GOT3 (cell line): ENCODE measurements around the gene CCDC183.
A peak's percentile ranks its signal among the peaks of the same experiment; 100 is the strongest.

Experiments
- DNase-seq: peaks from one replicate; lab custom pipeline; 2025; ENCODE audit warnings: mixed read lengths; lab: John Stamatoyannopoulos, UW

CCDC183 gene

DNA sequence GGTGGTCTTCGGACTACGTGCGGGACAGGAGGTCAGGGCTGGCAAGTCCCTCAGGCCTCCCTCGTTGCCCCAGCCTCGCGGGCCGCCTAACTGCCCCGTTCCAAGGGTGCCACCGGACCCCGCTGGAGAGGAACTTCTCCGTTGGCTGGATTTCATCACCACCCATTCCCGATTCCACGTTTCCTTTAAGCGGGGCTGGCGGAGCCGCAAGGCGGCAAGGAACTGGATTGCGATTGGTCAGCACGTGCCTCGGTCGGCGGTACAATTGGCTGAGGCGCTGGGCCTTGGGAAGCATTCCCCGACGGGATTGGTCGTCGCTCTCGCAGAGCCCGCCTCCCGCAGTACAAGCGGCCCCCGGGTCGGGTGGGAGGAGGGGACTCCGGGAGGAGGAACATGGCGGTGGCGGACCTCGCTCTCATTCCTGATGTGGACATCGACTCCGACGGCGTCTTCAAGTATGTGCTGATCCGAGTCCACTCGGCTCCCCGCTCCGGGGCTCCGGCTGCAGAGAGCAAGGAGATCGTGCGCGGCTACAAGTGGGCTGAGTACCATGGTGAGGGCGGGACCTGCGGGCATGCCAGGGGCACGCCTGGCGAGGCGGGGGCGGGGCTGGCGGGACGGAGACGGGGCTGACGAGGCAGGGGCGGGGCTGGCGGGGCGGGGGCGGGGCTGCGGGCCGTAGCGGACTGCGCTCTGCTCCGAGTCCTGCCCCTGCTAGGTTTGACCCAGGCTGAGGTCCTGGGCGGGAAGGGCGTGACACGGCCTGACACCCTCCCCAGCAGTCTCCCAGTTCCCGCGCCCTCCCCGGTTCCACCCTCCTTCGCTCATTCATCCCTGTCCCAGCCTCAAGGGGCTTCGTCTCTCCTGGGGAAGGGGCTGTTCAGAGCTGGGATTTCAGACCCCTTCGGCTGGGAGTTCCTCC is 53.2 kb downstream of the CCDC183 start, which contains the start of gene PHPT1:
Gene PHPT1, plus strand, starts transcription at position 372 of the 922 bp plus-strand sequence. Its CDS starts 22 bp downstream, at position 394.
- DNase-seq = peak; percentile 95

DNA sequence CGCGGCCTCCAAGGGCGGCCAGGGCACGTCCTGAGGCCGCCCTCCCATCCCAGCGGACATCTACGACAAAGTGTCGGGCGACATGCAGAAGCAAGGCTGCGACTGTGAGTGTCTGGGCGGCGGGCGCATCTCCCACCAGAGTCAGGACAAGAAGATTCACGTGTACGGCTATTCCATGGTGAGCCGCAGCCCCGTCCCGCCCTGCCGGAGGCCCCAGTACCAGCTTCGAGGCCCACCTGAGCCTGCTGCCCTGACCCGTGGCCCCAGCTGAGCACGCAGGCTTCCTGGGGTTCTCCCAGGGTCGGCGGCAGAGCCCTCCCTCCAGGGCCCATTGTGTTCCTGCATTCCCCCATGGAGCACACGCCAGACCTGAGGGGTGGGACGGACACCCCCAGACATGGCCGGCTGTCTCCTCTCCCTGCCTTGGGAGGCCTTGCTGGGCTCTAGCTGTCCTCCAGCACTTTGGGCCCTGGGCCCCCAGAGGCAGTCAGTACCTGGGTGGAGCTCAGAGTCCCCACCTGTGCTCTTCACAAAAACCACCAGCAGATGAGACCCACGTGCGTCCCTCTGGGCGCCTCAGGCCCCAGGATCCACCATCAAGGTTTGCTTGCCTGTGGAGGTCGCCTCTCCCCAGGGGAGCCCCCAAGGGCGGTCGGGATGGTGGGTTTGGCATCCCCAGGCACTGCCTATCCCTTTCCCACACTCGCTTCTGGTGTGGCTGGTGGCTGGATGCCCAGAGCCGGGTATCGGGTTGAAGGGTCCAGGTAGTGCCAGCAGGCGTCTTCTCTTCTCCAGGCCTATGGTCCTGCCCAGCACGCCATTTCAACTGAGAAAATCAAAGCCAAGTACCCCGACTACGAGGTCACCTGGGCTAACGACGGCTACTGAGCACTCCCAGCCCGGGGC is 54.1 kb downstream of the CCDC183 start:
- no peak for DNase-seq

DNA sequence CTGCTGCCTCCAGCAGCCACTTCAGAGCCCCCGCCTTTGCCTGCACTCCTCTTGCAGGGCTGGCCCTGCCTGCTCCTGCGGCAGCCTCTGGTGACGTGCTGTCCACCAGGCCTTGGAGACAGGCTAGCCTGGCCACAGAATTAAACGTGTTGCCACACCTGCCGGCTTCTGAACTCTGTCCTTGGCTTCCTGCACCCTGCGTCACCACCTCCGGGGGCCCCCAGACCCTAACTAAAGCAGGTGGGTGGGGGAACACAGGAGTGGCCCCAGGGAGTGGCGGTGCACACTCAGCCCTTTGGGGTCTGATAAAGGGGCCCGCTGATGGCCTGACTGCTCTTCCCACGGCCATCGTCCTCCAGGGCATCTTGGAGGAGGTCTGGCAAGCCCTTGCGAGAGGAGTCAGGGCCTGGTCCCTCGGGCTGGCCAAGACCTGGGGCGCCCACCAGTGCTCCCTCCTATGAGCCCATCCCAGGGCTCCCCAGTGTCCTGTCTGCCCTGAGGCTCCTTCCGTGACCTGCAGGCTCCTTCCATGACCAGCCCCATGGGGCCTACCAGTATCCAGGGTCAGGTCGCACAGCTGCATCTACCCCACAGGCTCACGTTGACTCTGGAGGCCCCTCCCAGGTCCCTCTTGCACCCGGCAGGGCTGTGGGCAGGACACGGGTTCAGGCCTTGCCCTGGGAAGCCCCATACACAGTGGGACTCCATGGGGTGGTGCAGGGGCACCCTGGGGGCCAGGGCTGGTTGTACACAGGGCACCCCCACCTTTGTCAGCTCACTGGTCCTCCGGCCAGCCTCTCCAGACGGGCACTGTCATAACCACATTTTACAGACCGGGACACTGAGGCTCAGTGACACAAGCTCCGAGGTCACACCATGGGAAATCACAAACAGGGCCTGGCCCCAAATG is 55.0 kb downstream of the CCDC183 start:
- DNase-seq = no peak

DNA sequence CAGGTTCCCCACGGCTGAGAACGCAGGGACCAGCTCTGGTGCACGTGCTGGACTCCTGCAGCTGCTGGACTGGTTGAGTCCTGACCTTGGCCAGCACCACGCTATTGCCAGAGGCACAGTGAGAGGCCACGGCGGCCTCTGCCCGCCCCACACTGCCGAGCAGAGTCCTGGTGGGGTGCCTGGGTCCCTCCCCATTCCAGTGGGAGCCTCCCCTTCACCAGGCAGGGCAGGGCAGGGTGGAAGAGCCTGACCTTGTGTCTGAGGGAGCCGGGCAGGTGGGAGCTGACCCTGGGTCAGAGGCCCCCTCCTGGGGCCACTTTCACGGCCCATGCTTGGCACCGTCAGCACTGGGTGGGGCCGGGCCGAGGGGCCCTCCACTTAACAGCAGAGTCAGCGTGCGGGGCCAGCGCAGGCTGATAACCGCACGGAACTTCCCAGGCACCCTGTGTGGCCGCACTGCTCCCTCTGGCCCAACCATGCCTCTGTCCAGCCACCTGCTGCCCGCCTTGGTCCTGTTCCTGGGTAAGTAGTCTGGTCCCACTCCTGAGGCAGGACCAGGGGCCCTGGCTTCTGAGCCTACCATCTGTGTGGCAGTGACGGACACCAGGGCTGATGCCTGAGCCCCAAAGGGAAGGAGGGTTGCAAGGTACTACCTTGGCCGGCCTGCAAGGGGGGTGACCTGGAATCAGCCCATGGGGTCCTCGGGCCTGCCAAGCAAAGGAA is 56.0 kb downstream of the CCDC183 start, which contains the start of gene MAMDC4:
Gene MAMDC4, plus strand, starts transcription at position 406 of the 723 bp plus-strand sequence. Its CDS starts 71 bp downstream, at position 477.
- DNase-seq = no peak

DNA sequence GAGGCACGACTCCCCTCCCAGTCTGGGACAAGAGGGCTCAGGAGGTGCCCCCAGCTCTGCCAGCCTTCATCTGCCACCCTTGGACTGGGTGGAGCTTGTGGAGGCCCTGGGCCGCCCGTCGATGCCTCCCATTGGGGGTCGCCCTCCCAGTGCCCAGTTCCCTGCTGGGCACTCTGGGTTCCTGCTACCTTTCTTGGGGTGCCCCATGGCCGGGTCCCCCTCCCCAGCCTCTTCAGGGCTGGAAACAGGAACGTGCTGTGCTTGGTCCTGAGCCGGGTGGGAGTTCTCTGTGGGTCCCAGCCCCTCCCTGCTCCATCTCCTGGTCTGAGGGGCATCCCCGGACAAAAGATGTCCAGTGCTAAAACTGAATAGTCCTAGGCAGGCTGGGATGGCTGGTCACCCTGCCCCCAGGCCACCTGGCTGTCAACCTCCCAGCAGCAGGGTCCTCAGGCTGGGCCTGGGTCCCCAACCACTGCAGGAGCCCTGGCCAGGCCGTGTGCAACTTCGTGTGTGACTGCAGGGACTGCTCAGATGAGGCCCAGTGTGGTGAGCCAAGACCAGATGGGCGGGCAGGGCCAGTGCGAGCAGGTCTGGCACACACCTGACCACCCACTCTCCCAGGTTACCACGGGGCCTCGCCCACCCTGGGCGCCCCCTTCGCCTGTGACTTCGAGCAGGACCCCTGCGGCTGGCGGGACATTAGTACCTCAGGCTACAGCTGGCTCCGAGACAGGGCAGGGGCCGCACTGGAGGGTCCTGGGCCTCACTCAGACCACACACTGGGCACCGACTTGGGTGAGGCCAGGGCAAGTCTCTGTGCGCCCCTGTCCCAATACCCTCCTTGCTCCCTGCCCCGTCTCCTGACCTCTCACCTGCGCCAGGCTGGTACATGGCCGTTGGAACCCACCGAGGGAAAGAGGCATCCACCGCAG is 56.8 kb downstream of the CCDC183 start:
- no peak for DNase-seq

DNA sequence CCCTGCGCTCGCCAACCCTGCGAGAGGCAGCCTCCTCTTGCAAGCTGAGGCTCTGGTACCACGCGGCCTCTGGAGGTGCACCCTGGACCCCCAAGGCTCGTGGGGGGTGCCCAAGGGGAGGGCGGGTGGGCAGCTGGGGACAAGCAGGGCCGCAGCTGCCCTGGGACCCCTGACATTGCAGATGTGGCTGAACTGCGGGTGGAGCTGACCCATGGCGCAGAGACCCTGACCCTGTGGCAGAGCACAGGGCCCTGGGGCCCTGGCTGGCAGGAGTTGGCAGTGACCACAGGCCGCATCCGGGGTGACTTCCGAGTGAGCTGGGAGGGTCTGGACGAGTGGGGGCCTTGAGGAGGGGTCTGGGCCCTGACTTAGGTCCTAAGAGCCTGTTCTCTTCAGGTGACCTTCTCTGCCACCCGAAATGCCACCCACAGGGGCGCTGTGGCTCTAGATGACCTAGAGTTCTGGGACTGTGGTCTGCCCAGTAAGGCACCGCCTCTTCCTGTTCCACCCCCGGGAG is 57.5 kb downstream of the CCDC183 start:
- no peak for DNase-seq

DNA sequence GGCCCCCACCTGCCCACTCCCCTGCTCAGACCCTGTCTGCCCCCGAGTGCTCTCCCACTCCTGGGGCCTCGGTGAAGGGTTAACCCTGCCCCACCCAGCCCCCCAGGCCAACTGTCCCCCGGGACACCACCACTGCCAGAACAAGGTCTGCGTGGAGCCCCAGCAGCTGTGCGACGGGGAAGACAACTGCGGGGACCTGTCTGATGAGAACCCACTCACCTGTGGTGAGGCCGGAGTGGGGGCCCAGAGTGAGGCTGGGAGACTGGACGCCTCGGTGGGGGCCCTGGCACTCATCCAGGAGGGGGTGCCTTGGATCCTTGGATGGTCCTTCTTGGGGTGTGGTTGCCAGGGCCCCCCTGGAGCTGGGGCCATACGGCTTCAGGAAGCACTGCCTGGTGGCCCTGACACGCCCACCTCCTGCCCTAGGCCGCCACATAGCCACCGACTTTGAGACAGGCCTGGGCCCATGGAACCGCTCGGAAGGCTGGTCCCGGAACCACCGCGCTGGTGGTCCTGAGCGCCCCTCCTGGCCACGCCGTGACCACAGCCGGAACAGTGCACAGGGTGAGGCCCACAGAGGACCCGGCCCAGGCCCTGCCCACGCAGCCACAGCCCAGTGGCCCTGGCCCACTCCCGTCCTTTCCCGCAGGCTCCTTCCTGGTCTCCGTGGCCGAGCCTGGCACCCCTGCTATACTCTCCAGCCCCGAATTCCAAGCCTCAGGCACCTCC is 58.1 kb downstream of the CCDC183 start:
- DNase-seq = no peak

DNA sequence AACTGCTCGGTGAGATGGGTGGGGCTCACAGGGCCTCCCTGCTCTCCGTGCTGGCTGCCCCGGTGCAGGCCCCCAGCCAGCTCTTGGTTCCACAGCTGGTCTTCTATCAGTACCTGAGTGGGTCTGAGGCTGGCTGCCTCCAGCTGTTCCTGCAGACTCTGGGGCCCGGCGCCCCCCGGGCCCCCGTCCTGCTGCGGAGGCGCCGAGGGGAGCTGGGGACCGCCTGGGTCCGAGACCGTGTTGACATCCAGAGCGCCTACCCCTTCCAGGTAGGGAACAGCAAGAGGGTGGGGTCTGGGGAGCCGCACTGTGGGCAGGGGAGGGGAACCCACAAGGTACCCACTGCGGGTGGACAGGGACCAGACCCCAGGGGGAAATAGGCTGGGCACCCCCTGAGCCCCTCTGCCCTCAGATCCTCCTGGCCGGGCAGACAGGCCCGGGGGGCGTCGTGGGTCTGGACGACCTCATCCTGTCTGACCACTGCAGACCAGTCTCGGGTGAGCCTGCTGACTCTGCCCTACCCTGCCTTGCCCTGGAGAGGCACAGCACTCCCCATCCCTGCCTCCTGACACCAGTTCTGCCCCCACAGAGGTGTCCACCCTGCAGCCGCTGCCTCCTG is 58.8 kb downstream of the CCDC183 start:
- no peak for DNase-seq

DNA sequence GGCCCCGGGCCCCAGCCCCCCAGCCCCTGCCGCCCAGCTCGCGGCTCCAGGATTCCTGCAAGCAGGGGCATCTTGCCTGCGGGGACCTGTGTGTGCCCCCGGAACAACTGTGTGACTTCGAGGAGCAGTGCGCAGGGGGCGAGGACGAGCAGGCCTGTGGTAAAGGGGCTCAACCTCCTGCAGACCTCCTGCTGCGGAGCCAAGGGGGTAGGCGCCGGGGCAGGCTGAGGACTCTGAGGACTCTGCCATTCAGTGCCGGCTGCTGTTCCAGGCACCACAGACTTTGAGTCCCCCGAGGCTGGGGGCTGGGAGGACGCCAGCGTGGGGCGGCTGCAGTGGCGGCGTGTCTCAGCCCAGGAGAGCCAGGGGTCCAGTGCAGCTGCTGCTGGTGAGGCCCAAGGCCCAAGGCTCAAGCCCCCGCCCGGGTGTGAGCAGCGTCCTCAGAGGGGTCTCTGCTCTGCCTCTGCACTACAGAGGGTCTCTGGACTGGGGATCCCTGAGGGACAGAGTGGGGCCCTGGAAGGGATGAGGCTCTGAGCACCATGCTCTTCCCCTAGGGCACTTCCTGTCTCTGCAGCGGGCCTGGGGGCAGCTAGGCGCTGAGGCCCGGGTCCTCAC is 59.4 kb downstream of the CCDC183 start:
- no peak for DNase-seq

DNA sequence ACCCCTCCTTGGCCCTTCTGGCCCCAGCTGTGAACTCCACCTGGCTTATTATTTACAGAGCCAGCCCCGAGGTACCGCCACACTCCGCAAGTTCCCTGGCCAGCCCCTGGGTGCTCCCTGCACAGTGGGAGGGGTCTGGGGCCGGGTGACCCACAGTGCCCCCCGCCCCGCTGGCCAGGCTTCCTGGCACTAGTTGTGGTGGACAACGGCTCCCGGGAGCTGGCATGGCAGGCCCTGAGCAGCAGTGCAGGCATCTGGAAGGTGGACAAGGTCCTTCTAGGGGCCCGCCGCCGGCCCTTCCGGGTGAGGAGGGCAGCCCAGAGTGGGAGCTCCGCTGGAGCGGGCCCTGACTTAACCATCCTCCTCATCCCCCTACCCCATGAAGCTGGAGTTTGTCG is 59.9 kb downstream of the CCDC183 start:
- DNase-seq = no peak

DNA sequence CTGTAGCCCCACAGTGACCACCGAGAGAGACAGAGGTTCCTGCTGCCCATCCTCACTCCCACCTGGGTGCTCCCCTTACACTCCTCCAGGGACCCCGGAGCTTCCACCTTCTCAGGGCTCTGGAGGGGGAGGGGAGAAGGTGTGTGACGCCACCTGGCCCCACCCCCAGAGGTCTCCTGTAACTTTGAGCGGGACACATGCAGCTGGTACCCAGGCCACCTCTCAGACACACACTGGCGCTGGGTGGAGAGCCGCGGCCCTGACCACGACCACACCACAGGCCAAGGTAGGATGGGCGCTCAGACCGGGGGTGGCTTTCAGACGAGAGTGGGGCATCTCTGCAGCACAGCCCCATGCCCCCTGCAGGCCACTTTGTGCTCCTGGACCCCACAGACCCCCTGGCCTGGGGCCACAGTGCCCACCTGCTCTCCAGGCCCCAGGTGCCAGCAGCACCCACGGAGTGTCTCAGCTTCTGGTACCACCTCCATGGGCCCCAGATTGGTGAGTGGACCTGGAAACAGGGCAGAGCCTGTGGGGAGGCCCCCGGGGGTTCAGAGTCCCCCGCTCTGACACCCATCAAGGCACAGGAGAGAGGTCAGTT is 60.5 kb downstream of the CCDC183 start:
- DNase-seq = no peak

DNA sequence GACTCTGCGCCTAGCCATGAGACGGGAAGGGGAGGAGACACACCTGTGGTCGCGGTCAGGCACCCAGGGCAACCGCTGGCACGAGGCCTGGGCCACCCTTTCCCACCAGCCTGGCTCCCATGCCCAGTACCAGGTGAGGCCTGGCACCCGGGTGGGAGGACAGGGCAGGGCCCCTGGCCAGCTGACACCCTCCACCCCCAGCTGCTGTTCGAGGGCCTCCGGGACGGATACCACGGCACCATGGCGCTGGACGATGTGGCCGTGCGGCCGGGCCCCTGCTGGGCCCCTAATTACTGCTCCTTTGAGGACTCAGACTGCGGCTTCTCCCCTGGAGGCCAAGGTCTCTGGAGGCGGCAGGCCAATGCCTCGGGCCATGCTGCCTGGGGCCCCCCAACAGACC is 61.0 kb downstream of the CCDC183 start:
- DNase-seq = no peak
